Mammary epithelial cell (primary cell): ENCODE measurements around the gene PDCD6IP.

Experiments used
- CTCF ChIP-seq, 2 donors: IDR thresholded peaks in 1 of 2; conservative IDR thresholded peaks in 1 of 2; 2 replicates each; pipeline ENCODE4 v1.5.1; 2011 to 2012; ENCODE audit warnings: inconsistent platforms in 2 of 2, low read length in 2 of 2, mild to moderate bottlenecking in 2 of 2, control low read depth in 1 of 2, low read depth in 1 of 2; ENCODE audit not compliant: insufficient read depth in 1 of 2; ENCODE audit errors: extremely low read depth in 1 of 2
- EZH2 ChIP-seq: IDR thresholded peaks from 2 replicates; pipeline ENCODE4 v1.6.1; 2012; ENCODE audit warnings: low read length, inconsistent platforms, borderline replicate concordance

DNA sequence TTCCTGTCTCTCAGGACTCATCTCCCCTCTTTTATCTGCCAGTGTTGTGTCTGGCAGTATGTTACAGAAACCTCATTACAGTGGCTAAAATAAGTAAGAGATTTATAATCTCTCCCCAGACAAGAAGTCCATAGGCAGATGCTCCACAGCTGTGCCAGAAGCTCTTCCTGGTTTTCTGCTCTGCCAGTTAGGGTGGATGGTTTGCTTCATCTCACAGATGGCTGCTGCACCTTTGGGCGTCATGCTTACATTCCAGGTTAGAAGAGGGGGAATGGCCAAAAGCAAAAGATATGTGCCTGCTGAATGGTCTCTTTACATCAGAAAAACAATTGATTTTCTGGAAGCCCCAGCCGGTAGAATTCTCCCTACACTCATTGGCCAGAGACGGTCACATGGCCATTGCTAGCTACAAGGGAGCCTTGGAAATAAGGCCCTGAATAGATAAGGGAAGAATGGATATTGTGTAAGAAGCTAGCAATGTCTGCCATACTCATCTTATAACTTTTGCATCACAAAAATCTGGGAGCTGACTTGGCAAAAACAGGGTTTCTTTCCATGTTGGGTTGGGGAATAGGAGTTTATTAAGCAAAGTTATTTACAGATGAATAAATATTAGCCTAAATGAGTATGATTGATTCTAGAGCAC, 91.1 kb downstream of the PDCD6IP start:
- TF ChIP-seq CTCF (conservative IDR thresholded peaks at IDR 0.05 in 1 of 2, IDR thresholded peaks at IDR 0.05 in 1 of 2; ENCODE audit: extremely low read depth in 1 of 2, insufficient read depth in 1 of 2, low read depth in 1 of 2, low read length in 2 of 2) (no peak), EZH2 (no peak)
